ENCODE data around the gene PTPRE.

- TF ChIP-seq POLR2A (IDR thresholded peaks at IDR 0.05; ENCODE audit: low read length), result no peak
- TF ChIP-seq GATA1 (IDR thresholded peaks at IDR 0.05; ENCODE audit: low read depth, low read length), result no peak
These were observed 57.7 kb downstream of the PTPRE start for GRCh38 chr10:127964621-127965020.

Data from erythroblast (primary cell).